ENCODE results near the gene FCRLB. TPM values are rescaled to one million over a fixed set of nuclear protein-coding genes. Genes with fewer than 3 reads are reported as not detected.

Gene FCRLB
- total and polyA plus RNA-seq, 2 experiments from 2014 or later = 0.37 to 0.56 TPM

GRCh38 chr1:161771973-161772372 lies 50.6 kb downstream of the FCRLB start (continued):
- TF ChIP-seq CTCF (conservative IDR thresholded peaks at IDR 0.05; ENCODE audit: low read depth in 2 of 2) = no peak

GRCh38 chr1:161772397-161772796 lies 51.1 kb downstream of the FCRLB start:
- H4K20me1 ChIP-seq (replicated peaks; ENCODE audit: insufficient read depth) = 0 out of 2 replicates have a peak, but pooled peaks cover 9% of the 10 kb centered on the region
- H3K4me2 ChIP-seq = no peak overlapping the region
- DNase-seq (ENCODE audit: low spot score) (no peak), ATAC-seq (no peak)
- no peaks in the 10 kb centered on the region for H3K27me3 ChIP-seq (ENCODE audit: insufficient read depth)
- H3K4me1 ChIP-seq (ENCODE audit: insufficient read depth) = no peaks in the 10 kb centered on the region
- H2AFZ ChIP-seq = no peak overlapping the region
- no peaks in the 10 kb centered on the region for H3K9me3 Mint-ChIP-seq
- H3K36me3 ChIP-seq (ENCODE audit: insufficient read depth) = no peaks in the 10 kb centered on the region
- no peak overlapping the region for H3K27ac Mint-ChIP-seq
- H3K4me3 Mint-ChIP-seq = no peak overlapping the region
- no peaks in the 10 kb centered on the region for H3K9me2 ChIP-seq (ENCODE audit: insufficient read depth)
- H3K36me3 Mint-ChIP-seq (ENCODE audit: low read depth) = no peaks in the 10 kb centered on the region
- H3K79me2 ChIP-seq (replicated peaks; ENCODE audit: insufficient read depth) = peaks cover 22% of the 10 kb centered on the region
- H3K4me1 Mint-ChIP-seq = peaks cover 3% of the 10 kb centered on the region; the same call in 1 of the 3 replicates
- no peaks in the 10 kb centered on the region for H3K27me3 Mint-ChIP-seq (ENCODE audit: insufficient read depth, low read depth, poor library complexity)
- H3K4me3 ChIP-seq = no peak overlapping the region
- no peak overlapping the region for H3K27ac ChIP-seq (ENCODE audit: low read depth)
- no peaks in the 10 kb centered on the region for H3F3A ChIP-seq (replicated peaks; ENCODE audit: low read depth)
- TF ChIP-seq EZH2 (IDR thresholded peaks at IDR 0.05; ENCODE audit: low read depth, unreplicated experiment) (no peak), ZNF331 (CRISPR knock-in tag; IDR thresholded peaks at IDR 0.05; ENCODE audit: low read depth) (no peak), POLR2AphosphoS5 (IDR thresholded peaks at IDR 0.05; ENCODE audit: low read depth) (no peak), ZNF462 (CRISPR knock-in tag; IDR thresholded peaks at IDR 0.05) (no peak), JUNB (IDR thresholded peaks at IDR 0.05; ENCODE audit: unreplicated experiment) (no peak), REST (IDR thresholded peaks at IDR 0.05; ENCODE audit: unreplicated experiment) (no peak), STAT1 (IDR thresholded peaks at IDR 0.05; ENCODE audit: unreplicated experiment) (no peak), ZNF114 (CRISPR knock-in tag; IDR thresholded peaks at IDR 0.05) (no peak), ETS1 (IDR thresholded peaks at IDR 0.05) (no peak), CREB1 (CRISPR knock-in tag; IDR thresholded peaks at IDR 0.05; ENCODE audit: low read depth) (no peak)

All from GM23338 (cell line).